Measurements from ENCODE around the gene ETFDH. TPM values are rescaled to one million over a fixed set of nuclear protein-coding genes. Genes with fewer than 3 reads are reported as not detected.

The ETFDH gene
- polyA plus RNA-seq, 1 donor, result 34.3 TPM

GRCh38 chr4:158721680-158722079, 49.6 kb downstream of the ETFDH start:
- H3K36me3 ChIP-seq (ENCODE audit: control insufficient read depth, insufficient read depth, low read length), result peaks cover 33% of the 10 kb centered on the region
- H3K27ac ChIP-seq (ENCODE audit: low read length), result peak overlapping the region; percentile 90
- WGBS (ENCODE audit: insufficient coverage, low lambda C conversion rate), result 83% methylated on average over 1 of the region's 1 CpG
- no peaks in the 10 kb centered on the region for H3K27me3 ChIP-seq (ENCODE audit: control insufficient read depth, insufficient read depth, low read length)
- H3K4me3 ChIP-seq (ENCODE audit: low read length), result peak overlapping the region; percentile 84
- no peaks in the 10 kb centered on the region for H3K9me3 ChIP-seq (ENCODE audit: control insufficient read depth, low read depth, low read length)
- H3K4me1 ChIP-seq (ENCODE audit: control insufficient read depth, insufficient read depth, low read length), result no peaks in the 10 kb centered on the region
- no peak for DNase-seq

GRCh38 chr4:158722291-158722916, 50.3 kb downstream of the ETFDH start:
- Histone ChIP-seq H3K4me1 (ENCODE audit: control insufficient read depth, insufficient read depth, low read length) (no peaks in the 10 kb centered on the region), H3K36me3 (ENCODE audit: control insufficient read depth, insufficient read depth, low read length) (peaks cover 28% of the 10 kb centered on the region), H3K27me3 (ENCODE audit: control insufficient read depth, insufficient read depth, low read length) (no peaks in the 10 kb centered on the region), H3K9me3 (ENCODE audit: control insufficient read depth, low read depth, low read length) (no peaks in the 10 kb centered on the region), H3K4me3 (ENCODE audit: low read length) (peak overlapping the region; percentile 84), H3K27ac (ENCODE audit: low read length) (peak overlapping the region; percentile 90)
- 0% methylated on average over 1 of the region's 16 CpGs for WGBS (ENCODE audit: insufficient coverage, low lambda C conversion rate)
- peak; percentile 81 to 91 for DNase-seq

GRCh38 chr4:158722917-158723793, 51.1 kb downstream of the ETFDH start, which contains the start of gene PPID:
PPID (minus strand) TSS chr4:158723396; CDS start chr4:158723288, 108 bp downstream.
- no CpG with 5 or more reads among the region's 65 CpGs for WGBS (ENCODE audit: insufficient coverage, low lambda C conversion rate)
- Histone ChIP-seq H3K27ac (ENCODE audit: low read length) (peak within 1 kb of the TSS; percentile 90), H3K36me3 (ENCODE audit: control insufficient read depth, insufficient read depth, low read length) (peaks cover 20% of the 10 kb centered on the region)

GRCh38 chr4:158724637-158725036, 52.5 kb downstream of the ETFDH start:
- Histone ChIP-seq H3K4me3 (ENCODE audit: low read length) (no peak overlapping the region), H3K9me3 (ENCODE audit: control insufficient read depth, low read depth, low read length) (no peaks in the 10 kb centered on the region), H3K36me3 (ENCODE audit: control insufficient read depth, insufficient read depth, low read length) (peaks cover 8% of the 10 kb centered on the region), H3K4me1 (ENCODE audit: control insufficient read depth, insufficient read depth, low read length) (no peaks in the 10 kb centered on the region), H3K27ac (ENCODE audit: low read length) (no peak overlapping the region), H3K27me3 (ENCODE audit: control insufficient read depth, insufficient read depth, low read length) (no peaks in the 10 kb centered on the region)
- 97% methylated on average over 3 of the region's 4 CpGs for WGBS (ENCODE audit: insufficient coverage, low lambda C conversion rate)
- DNase-seq, result no peak

More at GRCh38 chr4:158722917-158723793, 51.1 kb downstream of the ETFDH start, which contains the start of gene PPID:
- Histone ChIP-seq H3K9me3 (ENCODE audit: control insufficient read depth, low read depth, low read length) (no peaks in the 10 kb centered on the region), H3K27me3 (ENCODE audit: control insufficient read depth, insufficient read depth, low read length) (no peaks in the 10 kb centered on the region), H3K4me1 (ENCODE audit: control insufficient read depth, insufficient read depth, low read length) (no peaks in the 10 kb centered on the region), H3K4me3 (ENCODE audit: low read length) (peak within 1 kb of the TSS; percentile 84)
- peak; percentile 81 to 93 for DNase-seq

GRCh38 chr4:158726633-158727032, 54.5 kb downstream of the ETFDH start:
- no CpG with 5 or more reads among the region's 6 CpGs for WGBS (ENCODE audit: insufficient coverage, low lambda C conversion rate)
- Histone ChIP-seq H3K4me1 (ENCODE audit: control insufficient read depth, insufficient read depth, low read length) (no peaks in the 10 kb centered on the region), H3K27me3 (ENCODE audit: control insufficient read depth, insufficient read depth, low read length) (no peaks in the 10 kb centered on the region), H3K9me3 (ENCODE audit: control insufficient read depth, low read depth, low read length) (no peaks in the 10 kb centered on the region), H3K27ac (ENCODE audit: low read length) (no peak overlapping the region), H3K4me3 (ENCODE audit: low read length) (no peak overlapping the region), H3K36me3 (ENCODE audit: control insufficient read depth, insufficient read depth, low read length) (no peaks in the 10 kb centered on the region)
- no peak for DNase-seq

GRCh38 chr4:158728236-158728635, 56.1 kb downstream of the ETFDH start:
- H3K27ac ChIP-seq (ENCODE audit: low read length), result no peak overlapping the region
- no peaks in the 10 kb centered on the region for H3K27me3 ChIP-seq (ENCODE audit: control insufficient read depth, insufficient read depth, low read length)
- no peak overlapping the region for H3K4me3 ChIP-seq (ENCODE audit: low read length)
- H3K4me1 ChIP-seq (ENCODE audit: control insufficient read depth, insufficient read depth, low read length), result no peaks in the 10 kb centered on the region
- H3K36me3 ChIP-seq (ENCODE audit: control insufficient read depth, insufficient read depth, low read length), result no peaks in the 10 kb centered on the region
- no CpG with 5 or more reads among the region's 1 CpG for WGBS (ENCODE audit: insufficient coverage, low lambda C conversion rate)
- no peaks in the 10 kb centered on the region for H3K9me3 ChIP-seq (ENCODE audit: control insufficient read depth, low read depth, low read length)
- DNase-seq, result no peak

GRCh38 chr4:158729716-158730559, 57.8 kb downstream of the ETFDH start:
- H3K27ac ChIP-seq (ENCODE audit: low read length), result no peak overlapping the region
- no peak overlapping the region for H3K4me3 ChIP-seq (ENCODE audit: low read length)
- DNase-seq, result peak; percentile 33 to 44
- no CpG with 5 or more reads among the region's 5 CpGs for WGBS (ENCODE audit: insufficient coverage, low lambda C conversion rate)
- no peaks in the 10 kb centered on the region for H3K27me3 ChIP-seq (ENCODE audit: control insufficient read depth, insufficient read depth, low read length)
- H3K4me1 ChIP-seq (ENCODE audit: control insufficient read depth, insufficient read depth, low read length), result no peaks in the 10 kb centered on the region
- no peaks in the 10 kb centered on the region for H3K36me3 ChIP-seq (ENCODE audit: control insufficient read depth, insufficient read depth, low read length)
- H3K9me3 ChIP-seq (ENCODE audit: control insufficient read depth, low read depth, low read length), result no peaks in the 10 kb centered on the region

- DNase-seq, result no peak
- H3K4me1 ChIP-seq (ENCODE audit: control insufficient read depth, insufficient read depth, low read length), result no peaks in the 10 kb centered on the region
- WGBS (ENCODE audit: insufficient coverage, low lambda C conversion rate), result 90% methylated on average over 2 of the region's 2 CpGs
- no peak overlapping the region for H3K4me3 ChIP-seq (ENCODE audit: low read length)
- H3K27me3 ChIP-seq (ENCODE audit: control insufficient read depth, insufficient read depth, low read length), result no peaks in the 10 kb centered on the region
- H3K27ac ChIP-seq (ENCODE audit: low read length), result no peak overlapping the region
- no peaks in the 10 kb centered on the region for H3K9me3 ChIP-seq (ENCODE audit: control insufficient read depth, low read depth, low read length)
- no peaks in the 10 kb centered on the region for H3K36me3 ChIP-seq (ENCODE audit: control insufficient read depth, insufficient read depth, low read length)
Measured at GRCh38 chr4:158738866-158739265, 66.8 kb downstream of the ETFDH start.

GRCh38 chr4:158739600-158739999, 67.5 kb downstream of the ETFDH start:
- Histone ChIP-seq H3K9me3 (ENCODE audit: control insufficient read depth, low read depth, low read length) (no peaks in the 10 kb centered on the region), H3K4me1 (ENCODE audit: control insufficient read depth, insufficient read depth, low read length) (no peaks in the 10 kb centered on the region), H3K27me3 (ENCODE audit: control insufficient read depth, insufficient read depth, low read length) (no peaks in the 10 kb centered on the region), H3K36me3 (ENCODE audit: control insufficient read depth, insufficient read depth, low read length) (no peaks in the 10 kb centered on the region), H3K4me3 (ENCODE audit: low read length) (no peak overlapping the region), H3K27ac (ENCODE audit: low read length) (no peak overlapping the region)
- no CpG with 5 or more reads among the region's 2 CpGs for WGBS (ENCODE audit: insufficient coverage, low lambda C conversion rate)
- DNase-seq, result no peak
